CD4-positive, alpha-beta T cell treated with Interleukin-4 for 1 hour (primary cell): ENCODE measurements around the gene IL17REL.
"Not testable (repeated sequence)": the region's sequence is repeated elsewhere in the genome, so short reads cannot be mapped to it uniquely, and the experiment has no call there.

Source experiments
- DNase-seq, 2 donors: peaks; one replicate each; pipeline ENCODE4 v3.0.0-alpha.2; 2020 to 2022

Gene IL17REL

GRCh38 chr22:50001388-50002231 lies 11.0 kb downstream of the IL17REL start:
- DNase-seq: no peak

GRCh38 chr22:50000587-50001387 lies 11.8 kb downstream of the IL17REL start:
- no peak for DNase-seq

- DNase-seq: no peak
These were observed 12.5 kb downstream of the IL17REL start for GRCh38 chr22:49999946-50000586.

GRCh38 chr22:49999063-49999945 lies 13.3 kb downstream of the IL17REL start:
- no peak for DNase-seq

GRCh38 chr22:49998718-49999062 lies 13.9 kb downstream of the IL17REL start:
- DNase-seq: no peak

- no peak for DNase-seq
These were observed 14.4 kb downstream of the IL17REL start for GRCh38 chr22:49997932-49998717.

GRCh38 chr22:49997251-49997599 lies 15.3 kb downstream of the IL17REL start:
- DNase-seq: no peak

- no peak for DNase-seq
These were observed 15.9 kb downstream of the IL17REL start for GRCh38 chr22:49996518-49997250.

GRCh38 chr22:49996119-49996517 lies 16.4 kb downstream of the IL17REL start:
- DNase-seq: no peak

- DNase-seq: no peak
These were observed 17.0 kb downstream of the IL17REL start for GRCh38 chr22:49995361-49996118.

- DNase-seq: no peak
These were observed 17.6 kb downstream of the IL17REL start for GRCh38 chr22:49995041-49995360.

- no peak for DNase-seq
These were observed 18.1 kb downstream of the IL17REL start for GRCh38 chr22:49994361-49995040.

- DNase-seq: no peak
These were observed 18.8 kb downstream of the IL17REL start for GRCh38 chr22:49993649-49994360.

- peak; percentile 72 to 75 for DNase-seq
These were observed 19.5 kb downstream of the IL17REL start for GRCh38 chr22:49992921-49993648.

- no peak for DNase-seq
These were observed 20.5 kb downstream of the IL17REL start for GRCh38 chr22:49991907-49992533.

- DNase-seq: no peak
These were observed 21.4 kb downstream of the IL17REL start for GRCh38 chr22:49991167-49991566.

- not testable (repeated sequence) for DNase-seq
These were observed 22.7 kb downstream of the IL17REL start for GRCh38 chr22:49989826-49990225.

- DNase-seq: no peak
These were observed 26.2 kb downstream of the IL17REL start for GRCh38 chr22:49986325-49986724.
